ENCODE measurements around the gene GRB10.

The GRB10 gene

GRCh38 chr7:50688226-50688590 lies 94.5 kb downstream of the GRB10 start:
- no peak for DNase-seq (ENCODE audit: low spot score)

- no peak for DNase-seq (ENCODE audit: low spot score)
Measured at GRCh38 chr7:50687575-50688225, 95.0 kb downstream of the GRB10 start.

- DNase-seq (ENCODE audit: low spot score): no peak
Measured at GRCh38 chr7:50687096-50687495, 95.6 kb downstream of the GRB10 start.

GRCh38 chr7:50685135-50686065 lies 97.3 kb downstream of the GRB10 start:
- no peak for DNase-seq (ENCODE audit: low spot score)

- no peak for DNase-seq (ENCODE audit: low spot score)
Measured at GRCh38 chr7:50684713-50685075, 98.0 kb downstream of the GRB10 start.

- DNase-seq (ENCODE audit: low spot score): no peak
Measured at GRCh38 chr7:50684011-50684712, 98.5 kb downstream of the GRB10 start.

GRCh38 chr7:50682573-50682972 lies 100.1 kb downstream of the GRB10 start:
- no peak for DNase-seq (ENCODE audit: low spot score)

- no peak for DNase-seq (ENCODE audit: low spot score)
Measured at GRCh38 chr7:50682079-50682478, 100.6 kb downstream of the GRB10 start.

- no peak for DNase-seq (ENCODE audit: low spot score)
Measured at GRCh38 chr7:50681432-50682045, 101.2 kb downstream of the GRB10 start.

GRCh38 chr7:50679218-50680007 lies 103.3 kb downstream of the GRB10 start:
- no peak for DNase-seq (ENCODE audit: low spot score)

- no peak for DNase-seq (ENCODE audit: low spot score)
Measured at GRCh38 chr7:50678586-50678985, 104.1 kb downstream of the GRB10 start.

GRCh38 chr7:50677638-50677996 lies 105.1 kb downstream of the GRB10 start:
- DNase-seq (ENCODE audit: low spot score): no peak

GRCh38 chr7:50676740-50677637 lies 105.7 kb downstream of the GRB10 start:
- no peak for DNase-seq (ENCODE audit: low spot score)

GRCh38 chr7:50676079-50676478 lies 106.6 kb downstream of the GRB10 start:
- no peak for DNase-seq (ENCODE audit: low spot score)

- DNase-seq (ENCODE audit: low spot score): no peak
Measured at GRCh38 chr7:50674896-50675835, 107.5 kb downstream of the GRB10 start.

- no peak for DNase-seq (ENCODE audit: low spot score)
Measured at GRCh38 chr7:50674299-50674698, 108.4 kb downstream of the GRB10 start.

- no peak for DNase-seq (ENCODE audit: low spot score)
Measured at GRCh38 chr7:50673096-50673495, 109.6 kb downstream of the GRB10 start.

- no peak for DNase-seq (ENCODE audit: low spot score)
Measured at GRCh38 chr7:50672045-50672444, 110.7 kb downstream of the GRB10 start.

- no peak for DNase-seq (ENCODE audit: low spot score)
Measured at GRCh38 chr7:50671386-50671785, 111.3 kb downstream of the GRB10 start.

- no peak for DNase-seq (ENCODE audit: low spot score)
Measured at GRCh38 chr7:50669890-50670289, 112.8 kb downstream of the GRB10 start.
